H1 (cell line): ENCODE data around the gene SUPT20H. TPM values are rescaled to one million over a fixed set of nuclear protein-coding genes. Genes with fewer than 3 reads are reported as not detected.

ENCODE experiments used
- CTCF ChIA-PET: fragments of 300-600 bp; sonication (Branson Sonifier 250); formaldehyde crosslinking; loops from one replicate; lab custom pipeline; 2021; ENCODE audit not compliant: partially characterized antibody; lab: Charles Lee
- POLR2A ChIA-PET: fragments of 300-600 bp; sonication (Branson Sonifier 250); formaldehyde crosslinking; loops from one replicate; lab custom pipeline; 2021; ENCODE audit warnings: inconsistent platforms; ENCODE audit not compliant: partially characterized antibody; lab: Charles Lee
- DNase-seq, 2 experiments: peaks; one replicate each; pipeline versions ENCODE4 v3.0.0 to v3.0.0-alpha.2; 2010 to 2022; ENCODE audit warnings: low spot score in 2 of 2, low read depth in 1 of 2, mixed read lengths in 1 of 2
- FAIRE-seq: peaks from 2 replicates; lab custom pipeline; 2011; peaks lifted over from hg19 to GRCh38; lab: Jason Lieb, UNC
- H2AFZ ChIP-seq: 2 replicates; pipeline ENCODE4 v1.8.1; 2012; ENCODE audit warnings: low read length, inconsistent platforms
- H2AK5ac ChIP-seq: 2 replicates; pipeline ENCODE4 v1.6.1; 2013; ENCODE audit warnings: low read depth, low read length
- H2BK120ac ChIP-seq: replicated peaks from 2 replicates; pipeline ENCODE3; 2013; ENCODE audit warnings: low read depth, low read length, inconsistent platforms
- H2BK12ac ChIP-seq: 2 replicates; pipeline ENCODE4 v1.6.1; 2013; ENCODE audit warnings: low read depth, low read length
- H2BK15ac ChIP-seq: 2 replicates; pipeline ENCODE4 v1.6.1; 2013; ENCODE audit warnings: low read length
- H2BK20ac ChIP-seq: 2 replicates; pipeline ENCODE4 v1.6.1; 2013; ENCODE audit warnings: low read length
- H2BK5ac ChIP-seq: 2 replicates; pipeline ENCODE4 v1.6.1; 2013; ENCODE audit warnings: low read depth, low read length
- H3K14ac ChIP-seq: 2 replicates; pipeline ENCODE4 v1.6.1; 2013; ENCODE audit warnings: inconsistent platforms; ENCODE audit not compliant: insufficient read length
- H3K18ac ChIP-seq: 2 replicates; pipeline ENCODE4 v1.6.1; 2013; ENCODE audit warnings: low read length; ENCODE audit errors: extremely low read depth
- H3K23ac ChIP-seq: 2 replicates; pipeline ENCODE4 v1.6.1; 2013; ENCODE audit warnings: inconsistent platforms; ENCODE audit not compliant: insufficient read length
- H3K23me2 ChIP-seq: 2 replicates; pipeline ENCODE4 v1.6.1; 2013; ENCODE audit warnings: low read depth, low read length
- H3K27ac ChIP-seq: 2 replicates; pipeline ENCODE4 v1.6.1; 2011; ENCODE audit warnings: low read depth, low read length, inconsistent platforms
- H3K27me3 ChIP-seq, 4 experiments: replicated peaks in 1 of 4; 1 replicate in 1 of 4; 2 replicates in 3 of 4; pipeline versions ENCODE4 v1.6.1 to v1.8.1; 2011 to 2013; ENCODE audit warnings: low read length in 3 of 4, mild to moderate bottlenecking in 3 of 4, inconsistent platforms in 2 of 4, mixed read lengths in 2 of 4, moderate library complexity in 1 of 4; ENCODE audit not compliant: control insufficient read depth in 3 of 4, insufficient read depth in 3 of 4; ENCODE audit errors: extremely low read depth in 1 of 4
- H3K36me3 ChIP-seq, 4 experiments: 2 replicates each; pipeline versions ENCODE4 v1.6.1 to v1.8.1; 2011 to 2013; ENCODE audit warnings: mild to moderate bottlenecking in 4 of 4, low read length in 3 of 4, moderate library complexity in 2 of 4, control low read depth in 1 of 4, inconsistent platforms in 1 of 4; ENCODE audit not compliant: insufficient read depth in 4 of 4, control insufficient read depth in 2 of 4
- H3K4ac ChIP-seq: replicated peaks from 2 replicates; pipeline ENCODE3; 2013; ENCODE audit warnings: low read length, low read depth, mixed read lengths, inconsistent platforms; ENCODE audit not compliant: insufficient read length
- H3K4me1 ChIP-seq, 4 experiments: replicated peaks in 1 of 4; 1 replicate in 1 of 4; 2 replicates in 3 of 4; pipeline versions ENCODE4 v1.6.1 to v1.8.1; 2011 to 2013; ENCODE audit warnings: low read length in 3 of 4, inconsistent platforms in 2 of 4, mixed read lengths in 1 of 4; ENCODE audit not compliant: insufficient read depth in 4 of 4, control insufficient read depth in 3 of 4
- H3K4me2 ChIP-seq, 2 experiments: 2 replicates each; pipeline versions ENCODE4 v1.6.1 to v1.8.1; 2011 to 2013; ENCODE audit warnings: low read depth in 2 of 2, low read length in 2 of 2, control low read depth in 1 of 2, inconsistent platforms in 1 of 2, mild to moderate bottlenecking in 1 of 2; ENCODE audit not compliant: insufficient read depth in 1 of 2
- H3K4me3 ChIP-seq, 4 experiments: fragments of 200-600, 300-600 bp in 1 of 4; sonication (generic), shearing (Covaris generic), sonication (Bioruptor Twin) in 1 of 4; 2 replicates each; pipeline versions ENCODE4 v1.5.1 to v1.8.1; 2011 to 2016; ENCODE audit warnings: low read length in 4 of 4, low read depth in 3 of 4, control low read depth in 2 of 4, inconsistent platforms in 2 of 4, mild to moderate bottlenecking in 2 of 4, mixed read lengths in 1 of 4, moderate library complexity in 1 of 4; ENCODE audit not compliant: insufficient read depth in 2 of 4; ENCODE audit errors: extremely low read depth in 1 of 4
- H3K56ac ChIP-seq: replicated peaks from 2 replicates; pipeline ENCODE3; 2013; ENCODE audit warnings: low read depth, mild to moderate bottlenecking, mixed read lengths, low read length, inconsistent platforms; ENCODE audit not compliant: insufficient read length
- H3K79me1 ChIP-seq: 2 replicates; pipeline ENCODE4 v1.6.1; 2013; ENCODE audit warnings: low read depth, low read length, control low read depth
- H3K79me2 ChIP-seq, 2 experiments: 2 replicates each; pipeline versions ENCODE4 v1.6.1 to v1.8.1; 2012 to 2013; ENCODE audit warnings: low read length in 2 of 2, mild to moderate bottlenecking in 2 of 2, inconsistent platforms in 1 of 2; ENCODE audit not compliant: insufficient read depth in 2 of 2, control insufficient read depth in 1 of 2
- H3K9ac ChIP-seq, 4 experiments: replicated peaks in 1 of 4; 1 replicate in 1 of 4; 2 replicates in 3 of 4; pipeline versions ENCODE4 v1.6.1 to v1.8.1; 2011 to 2013; ENCODE audit warnings: low read depth in 3 of 4, low read length in 3 of 4, control low read depth in 2 of 4, mild to moderate bottlenecking in 2 of 4, moderate library complexity in 2 of 4, inconsistent platforms in 1 of 4; ENCODE audit errors: extremely low read depth in 1 of 4
- H3K9me3 ChIP-seq, 2 experiments: 2 replicates each; pipeline versions ENCODE4 v1.6.1 to v1.8.1; 2012 to 2013; ENCODE audit warnings: mild to moderate bottlenecking in 2 of 2, moderate library complexity in 2 of 2, control low read depth in 1 of 2, inconsistent platforms in 1 of 2, low read depth in 1 of 2, low read length in 1 of 2, mixed read lengths in 1 of 2; ENCODE audit not compliant: insufficient read depth in 2 of 2
- H4K20me1 ChIP-seq, 2 experiments: replicated peaks in 1 of 2; 2 replicates each; pipeline versions ENCODE3 to v1.8.1; 2011 to 2013; ENCODE audit warnings: inconsistent platforms in 2 of 2, low read length in 2 of 2, mild to moderate bottlenecking in 1 of 2; ENCODE audit not compliant: insufficient read depth in 2 of 2, control insufficient read depth in 1 of 2
- H4K5ac ChIP-seq: 2 replicates; pipeline ENCODE4 v1.6.1; 2013; ENCODE audit warnings: low read length, low read depth, mixed read lengths, inconsistent platforms; ENCODE audit not compliant: insufficient read length
- H4K8ac ChIP-seq: 2 replicates; pipeline ENCODE4 v1.8.0; 2013; ENCODE audit warnings: mild to moderate bottlenecking, moderate library complexity, low read length, inconsistent platforms; ENCODE audit not compliant: insufficient read depth; ENCODE audit errors: extremely low read depth
- H4K91ac ChIP-seq: replicated peaks from 2 replicates; pipeline ENCODE3; 2013; ENCODE audit warnings: low read length, mixed read lengths, inconsistent platforms; ENCODE audit not compliant: insufficient read length
- E2F6 ChIP-seq: IDR thresholded peaks from 2 replicates; pipeline ENCODE4 v1.6.1; 2012; ENCODE audit warnings: inconsistent platforms
- MAFK ChIP-seq: IDR thresholded peaks from 2 replicates; pipeline ENCODE4 v1.6.1; 2012; ENCODE audit warnings: low read depth, mild to moderate bottlenecking, improper control_type of control experiment, low read length
- MAX ChIP-seq: IDR thresholded peaks from 2 replicates; pipeline ENCODE4 v1.6.1; 2012; ENCODE audit warnings: inconsistent platforms
- SP2 ChIP-seq: IDR thresholded peaks from 2 replicates; pipeline ENCODE4 v1.6.1; 2012; ENCODE audit warnings: mild to moderate bottlenecking, low read length, inconsistent platforms
- WGBS, 2 experiments: shearing (Covaris generic) in 1 of 2; methylation state at CpG; one replicate each; pipeline versions ENCODE4 v1.1.6 to v1.1.7; 2013 to 2015; ENCODE audit warnings: low lambda C conversion rate in 2 of 2, mixed read lengths in 2 of 2, inconsistent platforms in 1 of 2, low coverage in 1 of 2, missing lambda C conversion rate in 1 of 2; ENCODE audit not compliant: insufficient replicate concordance in 2 of 2, insufficient coverage in 1 of 2, insufficient read length in 1 of 2; ENCODE audit errors: extremely low coverage in 1 of 2, missing lambda C conversion rate in 1 of 2; 5-methylcytosine and 5-hydroxymethylcytosine counted together
- polyA plus RNA-seq, 7 experiments: library from polyadenylated mRNA; depleted of rRNA in 3 of 7; stranded (reverse) in 5 of 7; unstranded in 2 of 7; fragments of >200 nt in 5 of 7; fragments of 200-250 nt in 2 of 7; gene quantifications; 1 replicate in 5 of 7; 2 replicates in 1 of 7; 4 replicates in 1 of 7; pipeline versions ENCODE4 v1.2.1 to v1.2.3, GENCODE V29; 2011 to 2013; ENCODE audit warnings: missing spikeins in 2 of 7, mixed read lengths in 2 of 7
- total RNA-seq: library from RNA; stranded (reverse); fragmentation: NEBNext Ultra II Directional; extraction: Animal tissue kit (Norgen Biotek cat#: 25700); gene quantifications from 2 replicates; pipeline ENCODE4 v1.2.1, GENCODE V29; 2021

The SUPT20H gene
- total and polyA plus RNA-seq, 2 of the 8 experiments (the other 6 are each of a cell fraction or from before 2014, with no cell fraction given) = 69.2 to 75.1 TPM

GRCh38 chr13:37106642-37107041, 47.2 kb upstream of the SUPT20H start:
- H3K27me3 ChIP-seq = no peaks in the 10 kb centered on the region
- peak overlapping the region; percentile 75; the same call in 1 of the 2 replicates for H2AFZ ChIP-seq
- no peak overlapping the region for H2AK5ac ChIP-seq
- no peaks in the 10 kb centered on the region for H3K79me1 ChIP-seq
- no peak overlapping the region for H3K4me3 ChIP-seq
- no peak overlapping the region for H4K8ac ChIP-seq
- H3K27ac ChIP-seq = no peak overlapping the region
- DNase-seq (no peak), FAIRE-seq (peak; percentile 60)
- no peak overlapping the region for H3K56ac ChIP-seq
- H3K79me2 ChIP-seq = no peaks in the 10 kb centered on the region
- H4K5ac ChIP-seq = no peak overlapping the region
- H2BK120ac ChIP-seq = no peak overlapping the region
- peak overlapping the region; percentile 44; the same call in 1 of the 2 replicates for H3K18ac ChIP-seq
- H2BK20ac ChIP-seq = 0 out of 2 replicates have a peak overlapping the region, but pooled peaks have one; percentile 57
- no peaks in the 10 kb centered on the region for H4K20me1 ChIP-seq
- TF ChIP-seq MAX = peak; percentile 21; the same call in 1 of the 2 replicates
- no peak for TF ChIP-seq MAFK
- TF ChIP-seq SP2 = no peak
- TF ChIP-seq E2F6 = peak; percentile 33; the same call in 1 of the 2 replicates
- no peak overlapping the region for H3K14ac ChIP-seq
- POLR2A ChIA-PET = interaction anchor here (1.0 kb wide), 1 partner anchor 9 kb away, joined by 3 read pairs; no protein-coding TSS in a partner anchor
- H4K91ac ChIP-seq = no peak overlapping the region
- CTCF ChIA-PET = interaction anchor here (0.8 to 1.2 kb wide), 3 partner anchors 32 to 494 kb away, joined by 3 read pairs; no protein-coding TSS in a partner anchor
- H3K4me2 ChIP-seq = 0 out of 4 replicates have a peak overlapping the region, but pooled peaks have one; percentile 19 to 27
- no peak overlapping the region for H3K23ac ChIP-seq
- no peak overlapping the region for H2BK15ac ChIP-seq
- WGBS, 2 experiments = 71% methylated on average over 2 of the region's 2 CpGs; no CpG with 5 or more reads in 1 of the 2 experiments
- no peaks in the 10 kb centered on the region for H3K36me3 ChIP-seq
- peaks cover 0 to 5% (median 2%) of the 10 kb centered on the region in 4 experiments; a peak in 2 of 7 replicates for H3K4me1 ChIP-seq
- peaks cover 0 to 6% of the 10 kb centered on the region in 2 experiments; a peak in 1 of 4 replicates for H3K9me3 ChIP-seq
- H3K9ac ChIP-seq = no peak overlapping the region; a peak in 1 of 7 replicates
- H3K4ac ChIP-seq = no peak overlapping the region
- H2BK5ac ChIP-seq = no peak overlapping the region
- no peaks in the 10 kb centered on the region for H3K23me2 ChIP-seq
- peak overlapping the region; percentile 60; the same call in 1 of the 2 replicates for H2BK12ac ChIP-seq
